H9 (cell line): Measurements from ENCODE around the gene SH3RF2. TPM values are rescaled to one million over a fixed set of nuclear protein-coding genes. Genes with fewer than 3 reads are reported as not detected.

Experiments used
- DNase-seq: peaks from one replicate; pipeline ENCODE4 v3.0.0-alpha.2; 2017
- H2AFZ ChIP-seq: one replicate; pipeline ENCODE4 v1.6.1; 2013; ENCODE audit warnings: mild to moderate bottlenecking, low read length, control low read depth, moderate library complexity
- H2AK5ac ChIP-seq: 2 replicates; pipeline ENCODE4 v1.6.1; 2013; ENCODE audit warnings: low read length, control low read depth, mixed read lengths; ENCODE audit not compliant: insufficient read length
- H2BK120ac ChIP-seq: one replicate; pipeline ENCODE4 v1.6.1; 2013; ENCODE audit warnings: low read depth, mild to moderate bottlenecking, low read length, control low read depth, inconsistent platforms; ENCODE audit not compliant: poor library complexity, severe bottlenecking
- H2BK12ac ChIP-seq: 2 replicates; pipeline ENCODE4 v1.6.1; 2013; ENCODE audit warnings: low read length, control low read depth, mixed read lengths, low read depth; ENCODE audit not compliant: insufficient read length
- H2BK15ac ChIP-seq: 2 replicates; pipeline ENCODE4 v1.6.1; 2013; ENCODE audit warnings: low read depth, low read length, control low read depth
- H2BK20ac ChIP-seq: one replicate; pipeline ENCODE4 v1.6.1; 2013; ENCODE audit warnings: low read depth, mild to moderate bottlenecking, low read length, control low read depth, inconsistent platforms; ENCODE audit not compliant: poor library complexity, severe bottlenecking
- H2BK5ac ChIP-seq: 2 replicates; pipeline ENCODE4 v1.6.1; 2013; ENCODE audit warnings: low read length, control low read depth, mixed read lengths; ENCODE audit not compliant: insufficient read length
- H3K14ac ChIP-seq: 2 replicates; pipeline ENCODE4 v1.6.1; 2013; ENCODE audit warnings: low read length, control low read depth; ENCODE audit not compliant: insufficient read depth
- H3K18ac ChIP-seq: 2 replicates; pipeline ENCODE4 v1.6.1; 2013; ENCODE audit warnings: low read depth, mild to moderate bottlenecking, mixed read lengths, low read length, control low read depth; ENCODE audit not compliant: insufficient read length
- H3K23ac ChIP-seq: 2 replicates; pipeline ENCODE4 v1.6.1; 2013; ENCODE audit warnings: low read length, control low read depth, mixed read lengths, low read depth; ENCODE audit not compliant: insufficient read length
- H3K23me2 ChIP-seq: 2 replicates; pipeline ENCODE4 v1.6.1; 2013; ENCODE audit warnings: low read depth, mild to moderate bottlenecking, mixed read lengths, low read length, control low read depth; ENCODE audit not compliant: insufficient read length, poor library complexity, severe bottlenecking
- H3K27ac ChIP-seq: 2 replicates; pipeline ENCODE4 v1.5.1; 2013; ENCODE audit warnings: low read length, control low read depth, mixed read lengths, low read depth; ENCODE audit not compliant: insufficient read length
- H3K27me3 ChIP-seq: 2 replicates; pipeline ENCODE4 v1.6.1; 2013; ENCODE audit warnings: low read length, control low read depth, inconsistent platforms; ENCODE audit not compliant: insufficient read depth
- H3K4ac ChIP-seq: 2 replicates; pipeline ENCODE4 v1.6.1; 2013; ENCODE audit warnings: low read depth, mild to moderate bottlenecking, control low read depth, inconsistent platforms, low read length, moderate library complexity
- H3K4me1 ChIP-seq: 2 replicates; pipeline ENCODE4 v1.6.1; 2013; ENCODE audit warnings: low read length, control low read depth, inconsistent platforms; ENCODE audit not compliant: insufficient read depth
- H3K4me2 ChIP-seq: 2 replicates; pipeline ENCODE4 v1.6.1; 2013; ENCODE audit warnings: low read length, control low read depth, mixed read lengths; ENCODE audit not compliant: insufficient read length, insufficient read depth
- H3K56ac ChIP-seq: 2 replicates; pipeline ENCODE4 v1.6.1; 2013; ENCODE audit warnings: low read depth, mild to moderate bottlenecking, mixed read lengths, low read length, control low read depth; ENCODE audit not compliant: insufficient read length
- H3K79me1 ChIP-seq: 2 replicates; pipeline ENCODE4 v1.6.1; 2013; ENCODE audit warnings: low read depth, mild to moderate bottlenecking, moderate library complexity, low read length, control low read depth, inconsistent platforms; ENCODE audit not compliant: insufficient read depth, poor library complexity, severe bottlenecking
- H3K79me2 ChIP-seq: 2 replicates; pipeline ENCODE4 v1.6.1; 2013; ENCODE audit warnings: low read length, control low read depth, inconsistent platforms; ENCODE audit not compliant: insufficient read depth
- H3K9ac ChIP-seq: 2 replicates; pipeline ENCODE4 v1.6.1; 2013; ENCODE audit warnings: low read length, control low read depth, mixed read lengths; ENCODE audit not compliant: insufficient read length; ENCODE audit errors: extremely low read depth
- H3K9me3 ChIP-seq: one replicate; pipeline ENCODE4 v1.6.1; 2013; ENCODE audit warnings: low read depth, low read length, inconsistent platforms; ENCODE audit not compliant: control insufficient read depth
- H3T11ph ChIP-seq: one replicate; pipeline ENCODE4 v1.6.1; 2013; ENCODE audit warnings: mild to moderate bottlenecking, low read length, control low read depth, inconsistent platforms
- H4K20me1 ChIP-seq: one replicate; pipeline ENCODE4 v1.6.1; 2013; ENCODE audit not compliant: control insufficient read depth, insufficient read length, insufficient read depth
- H4K5ac ChIP-seq: 2 replicates; pipeline ENCODE4 v1.6.1; 2013; ENCODE audit warnings: low read depth, mild to moderate bottlenecking, mixed read lengths, low read length, control low read depth; ENCODE audit not compliant: insufficient read length
- H4K8ac ChIP-seq: replicated peaks from 2 replicates; pipeline ENCODE4 v1.6.1; 2013; ENCODE audit warnings: low read length, control low read depth, mixed read lengths, low read depth; ENCODE audit not compliant: insufficient read length
- H4K91ac ChIP-seq: 2 replicates; pipeline ENCODE4 v1.6.1; 2013; ENCODE audit warnings: low read depth, mild to moderate bottlenecking, moderate library complexity, mixed read lengths, low read length, control low read depth; ENCODE audit not compliant: insufficient read length
- H3K27ac Mint-ChIP-seq, 3 experiments: 2 replicates in 2 of 3; 3 replicates in 1 of 3; pipeline ENCODE4 v1.8.0; 2020 to 2021; ENCODE audit warnings: mixed read lengths in 3 of 3, mild to moderate bottlenecking in 1 of 3, moderate library complexity in 1 of 3
- H3K27me3 Mint-ChIP-seq: 2 replicates; pipeline ENCODE4 v1.8.0; 2021; ENCODE audit warnings: low read depth, mild to moderate bottlenecking, moderate library complexity, mixed read lengths
- H3K36me3 Mint-ChIP-seq, 3 experiments: 2 replicates in 2 of 3; 3 replicates in 1 of 3; pipeline ENCODE4 v1.8.0; 2020 to 2021; ENCODE audit warnings: low read depth in 3 of 3, mixed read lengths in 3 of 3; ENCODE audit not compliant: insufficient read depth in 1 of 3
- H3K4me1 Mint-ChIP-seq, 2 experiments: 2 replicates each; pipeline ENCODE4 v1.8.0; 2020; ENCODE audit warnings: mixed read lengths in 2 of 2
- H3K4me3 Mint-ChIP-seq, 2 experiments: 2 replicates in 1 of 2; 3 replicates in 1 of 2; pipeline ENCODE4 v1.8.0; 2020 to 2021; ENCODE audit warnings: mild to moderate bottlenecking in 2 of 2, mixed read lengths in 2 of 2, moderate library complexity in 1 of 2
- H3K9me3 Mint-ChIP-seq, 2 experiments: 2 replicates in 1 of 2; 3 replicates in 1 of 2; pipeline ENCODE4 v1.8.0; 2020; ENCODE audit warnings: mild to moderate bottlenecking in 2 of 2, mixed read lengths in 2 of 2, moderate library complexity in 1 of 2
- CTCF ChIP-seq: fragments of 200-600 bp; sonication (generic); conservative IDR thresholded peaks from 3 replicates; pipeline ENCODE4 v1.8.0; 2021; ENCODE audit warnings: antibody characterized with exemption, mild to moderate bottlenecking
- WGBS: extraction: QIAGEN DNeasy Blood & Tissue Kit; methylation state at CpG from one replicate; pipeline ENCODE4 v1.1.7; 2013; ENCODE audit warnings: missing lambda C conversion rate, low lambda C conversion rate, mixed read lengths; ENCODE audit not compliant: insufficient read length; ENCODE audit errors: extremely low coverage; 5-methylcytosine and 5-hydroxymethylcytosine counted together
- total RNA-seq: library from RNA; stranded (reverse); gene quantifications from 2 replicates; pipeline ENCODE4 v1.2.1, GENCODE V29; 2021

The SH3RF2 gene
- total RNA-seq, 1 experiment from 2014 or later: 0.66 TPM

DNA sequence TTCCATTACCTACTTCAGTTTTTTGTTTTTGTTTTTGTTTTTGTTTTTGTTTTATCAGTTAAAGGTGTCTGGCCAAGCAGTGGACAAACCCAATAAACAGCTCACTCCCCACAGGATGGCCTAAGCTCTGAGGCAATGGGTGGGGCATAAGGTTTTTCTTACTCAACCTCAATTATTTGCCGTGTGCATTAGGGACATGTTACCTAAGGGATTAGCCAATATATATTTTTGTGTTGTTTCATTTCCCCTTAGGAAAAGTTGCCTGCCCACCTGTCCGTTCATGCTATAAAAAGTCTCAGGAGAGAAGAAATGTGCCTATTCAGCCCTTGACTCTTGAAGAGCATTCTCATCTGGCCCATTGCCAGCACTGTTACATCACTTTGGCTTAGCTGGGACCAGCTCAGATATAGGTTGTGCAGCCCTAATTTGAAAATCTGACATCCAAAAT lies 7.3 kb downstream of the SH3RF2 start:
- Histone ChIP-seq H3K56ac (no peak overlapping the region), H2BK120ac (no peak overlapping the region), H2AFZ (no peak overlapping the region), H3K27me3 (no peaks in the 10 kb centered on the region), H4K8ac (no peak overlapping the region), H3K23ac (no peak overlapping the region), H3K4me1 (peaks cover 8% of the 10 kb centered on the region), H4K5ac (no peak overlapping the region), H3K27ac (no peak overlapping the region), H2BK20ac (no peak overlapping the region), H2BK12ac (no peak overlapping the region), H3K23me2 (no peaks in the 10 kb centered on the region), H3K18ac (no peak overlapping the region), H4K91ac (no peak overlapping the region), H2BK5ac (no peak overlapping the region), H4K20me1 (no peaks in the 10 kb centered on the region), H2BK15ac (no peak overlapping the region), H2AK5ac (no peak overlapping the region), H3K4ac (no peak overlapping the region), H3T11ph (no peak overlapping the region), H3K9me3 (no peaks in the 10 kb centered on the region), H3K79me2 (no peaks in the 10 kb centered on the region), H3K4me2 (no peak overlapping the region), H3K14ac (no peak overlapping the region), H3K79me1 (no peaks in the 10 kb centered on the region), H3K9ac (no peak overlapping the region)
- Mint-ChIP-seq H3K9me3 (no peaks in the 10 kb centered on the region), H3K27ac (no peak overlapping the region), H3K4me1 (peaks cover 10 to 12% of the 10 kb centered on the region in 2 experiments), H3K36me3 (no peaks in the 10 kb centered on the region), H3K27me3 (no peaks in the 10 kb centered on the region), H3K4me3 (no peak overlapping the region)
- TF ChIP-seq CTCF: no peak
- no CpG with 5 or more reads among the region's 2 CpGs for WGBS
- no peak for DNase-seq
